Stimulated activated CD8-positive, alpha-beta memory T cell treated with anti-CD3 and anti-CD28 coated beads, Interleukin-2, amount 100 ng/mL, for 48 hours (primary cell): ENCODE measurements around the gene SPEF2.
A peak's percentile ranks its signal among the peaks of the same experiment; 100 is the strongest.

ENCODE experiments used
- DNase-seq, 2 donors: peaks; one replicate each; pipeline ENCODE4 v3.0.0-alpha.2; 2020; ENCODE audit warnings: low read depth in 2 of 2

Gene SPEF2

GRCh38 chr5:35617435-35618303 lies at the start of gene SPEF2:
Gene SPEF2, plus strand, starts transcription at chr5:35617863. Its CDS starts 135 bp downstream, at chr5:35617998.
- peak; percentile 67 to 74 for DNase-seq

- DNase-seq: no peak
Measured at GRCh38 chr5:35575578-35575977, 42.1 kb upstream of the SPEF2 start.

GRCh38 chr5:35587419-35587818 lies 30.2 kb upstream of the SPEF2 start:
- DNase-seq: no peak

- DNase-seq: no peak
Measured at GRCh38 chr5:35593338-35593737, 24.3 kb upstream of the SPEF2 start.

- DNase-seq: no peak
Measured at GRCh38 chr5:35598707-35599370, 18.8 kb upstream of the SPEF2 start.

- no peak for DNase-seq
Measured at GRCh38 chr5:35600591-35600990, 17.1 kb upstream of the SPEF2 start.

GRCh38 chr5:35608881-35609779 lies 8.5 kb upstream of the SPEF2 start:
- no peak for DNase-seq

- DNase-seq: no peak
Measured at GRCh38 chr5:35617060-35617434, 616 bp upstream of the SPEF2 start.

GRCh38 chr5:35618304-35618636 lies 607 bp downstream of the SPEF2 start:
- DNase-seq: no peak

GRCh38 chr5:35618781-35619180 lies 1.1 kb downstream of the SPEF2 start:
- DNase-seq: no peak

- DNase-seq: no peak
Measured at GRCh38 chr5:35622974-35623373, 5.3 kb downstream of the SPEF2 start.

- no peak for DNase-seq
Measured at GRCh38 chr5:35623991-35624390, 6.3 kb downstream of the SPEF2 start.

GRCh38 chr5:35626108-35626507 lies 8.4 kb downstream of the SPEF2 start:
- no peak for DNase-seq

GRCh38 chr5:35626553-35626952 lies 8.9 kb downstream of the SPEF2 start:
- no peak for DNase-seq

GRCh38 chr5:35634326-35634725 lies 16.7 kb downstream of the SPEF2 start:
- no peak for DNase-seq

GRCh38 chr5:35640623-35641022 lies 23.0 kb downstream of the SPEF2 start:
- no peak for DNase-seq

GRCh38 chr5:35644543-35644942 lies 26.9 kb downstream of the SPEF2 start:
- no peak for DNase-seq

GRCh38 chr5:35647128-35647527 lies 29.5 kb downstream of the SPEF2 start:
- no peak for DNase-seq

GRCh38 chr5:35647712-35648111 lies 30.0 kb downstream of the SPEF2 start:
- DNase-seq: no peak

- peak; percentile 7 to 40 for DNase-seq
Measured at GRCh38 chr5:35651002-35651756, 33.5 kb downstream of the SPEF2 start.

GRCh38 chr5:35656721-35657120 lies 39.1 kb downstream of the SPEF2 start:
- DNase-seq: no peak

- no peak for DNase-seq
Measured at GRCh38 chr5:35657877-35658276, 40.2 kb downstream of the SPEF2 start.
